ENCODE results near the gene ACAP3.

GRCh38 chr1:1291023-1291528 is 16.7 kb downstream of the ACAP3 start:
- TF ChIP-seq EZH2 (IDR thresholded peaks at IDR 0.05): no peak
- no peak for TF ChIP-seq POLR2AphosphoS5 (IDR thresholded peaks at IDR 0.05; ENCODE audit: borderline replicate concordance, low read depth, low read length)
- TF ChIP-seq FOXP2 (optimal IDR thresholded peaks at IDR 0.05; ENCODE audit: control extremely low read depth, extremely low read length, insufficient read depth): no peak
